ENCODE measurements around the gene ZFP92. TPM values are rescaled to one million over a fixed set of nuclear protein-coding genes. Genes with fewer than 3 reads are reported as not detected.

ZFP92 gene
- total RNA-seq, 4 donors from 2014 or later: 0.26 to 0.38 (median 0.30) TPM; not detected in 1

DNA sequence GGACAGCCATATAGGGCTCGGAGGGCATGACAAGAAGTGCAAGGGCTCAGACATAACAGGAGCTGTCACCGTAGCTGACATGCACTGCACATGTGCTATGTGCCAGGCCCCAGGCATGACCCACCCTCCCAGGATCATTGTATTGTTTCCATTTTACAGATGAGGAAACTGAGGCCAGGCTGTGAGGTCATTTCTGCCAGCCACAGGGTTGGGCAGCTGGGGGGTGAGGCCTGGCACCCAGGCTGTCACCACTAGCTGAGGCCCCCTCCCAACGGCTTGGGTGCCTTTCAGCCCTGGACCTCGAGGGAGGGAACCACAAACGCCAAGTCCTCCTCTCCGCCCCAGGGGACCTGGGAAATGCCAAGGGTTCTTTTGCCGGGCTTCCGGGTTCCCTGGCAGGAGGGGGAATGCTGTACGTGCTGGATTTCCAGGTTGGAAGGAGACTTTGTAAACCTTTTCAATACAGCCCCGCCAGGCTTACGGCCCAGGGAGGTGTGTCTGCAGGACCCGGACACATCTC lies 21.9 kb downstream of the ZFP92 start:
- WGBS: 82% methylated on average over 9 of the region's 12 CpGs
- Histone ChIP-seq H3K27ac (no peak overlapping the region), H3K4me3 (no peak overlapping the region), H3K27me3 (no peaks in the 10 kb centered on the region), H3K36me3 (no peaks in the 10 kb centered on the region), H3K9me3 (no peaks in the 10 kb centered on the region), H3K4me1 (no peaks in the 10 kb centered on the region)
- no peak for TF ChIP-seq EP300 (IDR thresholded peaks at IDR 0.05)
- TF ChIP-seq, protein P1, sequence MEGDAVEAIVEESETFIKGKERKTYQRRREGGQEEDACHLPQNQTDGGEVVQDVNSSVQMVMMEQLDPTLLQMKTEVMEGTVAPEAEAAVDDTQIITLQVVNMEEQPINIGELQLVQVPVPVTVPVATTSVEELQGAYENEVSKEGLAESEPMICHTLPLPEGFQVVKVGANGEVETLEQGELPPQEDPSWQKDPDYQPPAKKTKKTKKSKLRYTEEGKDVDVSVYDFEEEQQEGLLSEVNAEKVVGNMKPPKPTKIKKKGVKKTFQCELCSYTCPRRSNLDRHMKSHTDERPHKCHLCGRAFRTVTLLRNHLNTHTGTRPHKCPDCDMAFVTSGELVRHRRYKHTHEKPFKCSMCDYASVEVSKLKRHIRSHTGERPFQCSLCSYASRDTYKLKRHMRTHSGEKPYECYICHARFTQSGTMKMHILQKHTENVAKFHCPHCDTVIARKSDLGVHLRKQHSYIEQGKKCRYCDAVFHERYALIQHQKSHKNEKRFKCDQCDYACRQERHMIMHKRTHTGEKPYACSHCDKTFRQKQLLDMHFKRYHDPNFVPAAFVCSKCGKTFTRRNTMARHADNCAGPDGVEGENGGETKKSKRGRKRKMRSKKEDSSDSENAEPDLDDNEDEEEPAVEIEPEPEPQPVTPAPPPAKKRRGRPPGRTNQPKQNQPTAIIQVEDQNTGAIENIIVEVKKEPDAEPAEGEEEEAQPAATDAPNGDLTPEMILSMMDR (IDR thresholded peaks at IDR 0.05): no peak
- no peak for DNase-seq (ENCODE audit: low spot score in 2 of 2)

DNA sequence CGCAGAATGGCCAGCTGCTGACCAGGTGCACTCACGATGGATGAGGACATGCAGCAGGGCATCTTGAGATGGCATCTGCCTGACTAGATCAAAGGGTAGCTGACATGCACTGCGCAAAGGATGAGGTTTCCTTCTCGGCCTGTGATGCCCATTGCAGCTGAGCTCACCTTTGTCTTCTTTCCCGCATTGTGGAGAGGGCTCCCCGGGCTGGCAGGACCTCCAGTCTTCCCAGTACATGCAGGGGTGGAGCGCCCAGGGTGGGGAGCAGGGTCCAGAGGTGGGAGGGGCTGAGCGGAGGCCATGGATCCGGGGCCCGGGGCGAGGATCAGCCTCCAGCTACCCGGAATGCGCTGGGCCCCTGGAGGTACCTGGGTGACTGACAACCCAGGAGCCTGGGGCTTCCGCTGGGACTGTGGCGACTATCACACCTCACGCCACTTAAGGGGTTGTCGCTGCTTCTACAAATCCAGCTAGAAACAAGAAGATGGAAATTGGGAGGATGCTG lies 22.6 kb downstream of the ZFP92 start:
- TF ChIP-seq, protein P1 (IDR thresholded peaks at IDR 0.05): no peak
- TF ChIP-seq POLR2AphosphoS5 (IDR thresholded peaks at IDR 0.05) (no peak), POLR2A (IDR thresholded peaks at IDR 0.05) (no peak), EP300 (IDR thresholded peaks at IDR 0.05) (no peak)
- H3K4me3 ChIP-seq: no peak overlapping the region
- H3K27me3 ChIP-seq: no peaks in the 10 kb centered on the region
- no peaks in the 10 kb centered on the region for H3K36me3 ChIP-seq
- H3K9me3 ChIP-seq: no peaks in the 10 kb centered on the region
- no peaks in the 10 kb centered on the region for H3K4me1 ChIP-seq
- DNase-seq (ENCODE audit: low spot score in 2 of 2): peak in 1 of 2 donors; percentile 59
- 93% methylated on average over 12 of the region's 17 CpGs for WGBS
- no peak overlapping the region for H3K27ac ChIP-seq

DNA sequence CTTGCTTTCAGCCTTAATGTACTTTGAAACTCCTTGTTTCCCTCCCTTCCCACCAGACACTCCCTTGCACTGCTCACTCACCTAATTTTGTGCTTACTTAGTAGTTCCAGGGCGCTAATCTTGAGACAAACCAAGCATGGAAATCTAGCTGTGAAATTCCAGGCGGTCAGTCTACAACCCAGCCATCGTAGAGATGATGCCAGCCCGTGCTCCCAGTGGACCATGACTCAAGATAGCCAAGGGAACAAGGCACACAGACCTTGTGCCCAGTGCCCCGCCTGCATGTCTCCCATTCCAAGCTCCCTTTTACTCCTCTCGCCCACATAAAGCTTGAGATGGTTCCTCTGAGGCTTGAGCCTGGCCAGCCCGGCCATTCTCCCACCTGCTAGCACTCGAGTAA lies 23.5 kb downstream of the ZFP92 start:
- H3K4me1 ChIP-seq: no peaks in the 10 kb centered on the region
- no peak for DNase-seq (ENCODE audit: low spot score in 2 of 2)
- H3K9me3 ChIP-seq: no peaks in the 10 kb centered on the region
- H3K4me3 ChIP-seq: no peak overlapping the region
- no peaks in the 10 kb centered on the region for H3K36me3 ChIP-seq
- no peaks in the 10 kb centered on the region for H3K27me3 ChIP-seq
- WGBS: 82% methylated on average over 6 of the region's 8 CpGs
- TF ChIP-seq, protein P1 (IDR thresholded peaks at IDR 0.05): no peak
- no peak for TF ChIP-seq POLR2A (IDR thresholded peaks at IDR 0.05)
- no peak for TF ChIP-seq POLR2AphosphoS5 (IDR thresholded peaks at IDR 0.05)
- TF ChIP-seq EP300 (IDR thresholded peaks at IDR 0.05): no peak
- H3K27ac ChIP-seq: no peak overlapping the region

DNA sequence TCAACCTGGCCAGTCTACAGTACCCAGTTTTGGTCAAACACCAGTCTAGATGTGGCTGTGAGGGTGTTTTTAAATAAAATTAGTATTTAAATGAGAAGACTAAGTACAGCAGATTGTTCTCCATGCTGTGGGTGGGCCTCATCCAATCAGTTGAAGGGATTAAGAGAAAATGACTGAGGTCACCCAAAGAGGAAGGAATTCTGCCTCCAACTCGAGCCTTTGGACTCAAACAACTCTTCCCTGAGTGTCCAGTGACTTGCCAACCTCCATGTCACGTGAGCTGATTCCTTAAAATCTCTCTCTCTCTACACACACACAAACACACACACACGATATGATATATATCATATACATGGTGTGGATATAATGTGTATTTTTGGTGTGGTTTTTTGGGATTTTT lies 24.6 kb downstream of the ZFP92 start:
- Histone ChIP-seq H3K27me3 (no peaks in the 10 kb centered on the region), H3K4me1 (no peaks in the 10 kb centered on the region), H3K4me3 (no peak overlapping the region), H3K27ac (no peak overlapping the region), H3K9me3 (no peaks in the 10 kb centered on the region), H3K36me3 (no peaks in the 10 kb centered on the region)
- TF ChIP-seq EP300 (IDR thresholded peaks at IDR 0.05) (no peak), POLR2AphosphoS5 (IDR thresholded peaks at IDR 0.05) (no peak), POLR2A (IDR thresholded peaks at IDR 0.05) (no peak)
- TF ChIP-seq, protein P1 (IDR thresholded peaks at IDR 0.05): no peak
- no peak for DNase-seq (ENCODE audit: low spot score in 2 of 2)
- WGBS: 64% methylated on average over 3 of the region's 3 CpGs

DNA sequence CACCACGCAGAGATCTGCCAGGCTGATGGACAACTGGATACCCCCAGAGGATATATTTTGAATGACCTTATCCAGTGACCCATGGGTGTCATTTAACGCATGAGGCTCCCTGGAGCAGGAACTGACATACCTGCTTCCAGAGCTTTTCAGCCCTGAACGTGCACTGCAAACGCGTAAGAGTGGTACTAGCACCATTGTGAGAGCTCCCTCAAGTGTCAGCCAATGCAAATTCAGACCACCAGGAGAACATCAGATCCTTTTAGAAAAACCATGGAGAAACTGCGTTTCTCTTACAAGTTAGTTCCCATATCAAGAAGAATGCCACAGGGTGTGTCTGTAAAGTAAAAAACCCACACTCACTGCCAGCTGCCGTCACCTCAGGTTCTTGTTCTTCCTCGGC lies 27.3 kb downstream of the ZFP92 start:
- Histone ChIP-seq H3K4me3 (no peak overlapping the region), H3K4me1 (no peaks in the 10 kb centered on the region), H3K36me3 (no peaks in the 10 kb centered on the region), H3K27ac (no peak overlapping the region), H3K27me3 (no peaks in the 10 kb centered on the region), H3K9me3 (no peaks in the 10 kb centered on the region)
- 36% methylated on average over 8 of the region's 8 CpGs for WGBS
- no peak for DNase-seq (ENCODE audit: low spot score in 2 of 2)
- TF ChIP-seq POLR2AphosphoS5 (IDR thresholded peaks at IDR 0.05) (no peak), EP300 (IDR thresholded peaks at IDR 0.05) (no peak), POLR2A (IDR thresholded peaks at IDR 0.05) (no peak)
- TF ChIP-seq, protein P1 (IDR thresholded peaks at IDR 0.05): no peak
